Heart left ventricle (tissue), 13 donors: ENCODE data around the gene RNH1.

Experiments
- POLR2A ChIP-seq, 2 donors: fragments of 450-650 bp; IDR thresholded peaks; one replicate each; pipeline ENCODE4 v1.6.1; 2017; ENCODE audit warnings: antibody characterized with exemption in 2 of 2, mild to moderate bottlenecking in 2 of 2, moderate library complexity in 2 of 2
- TF ChIP-seq, protein P1 (sequence below), 12 donors: fragments of 200-600 bp; sonication (generic) in 4 of 12; IDR thresholded peaks; one replicate each; pipeline versions ENCODE4 v1.5.0 to v1.8.0; 2018 to 2022; ENCODE audit warnings: antibody characterized with exemption in 12 of 12, mild to moderate bottlenecking in 5 of 12
- donor health status: ischemic (EF 13 %, LVEDD 7.1; RV severe dilation, severe dysfunction).
- donor health status: DM: no; HTN: yes; CAD: no.
- donor health status: DM: no; HTN: no; CAD: no.
- donor health status: ischemic (EF 25% LVEDD 6.9; RV normal size, moderate dysfunction).
- donor health status: ischemic (EF 25% LVEDD 5.7; RV mildly dilated, moderate dysfunction).
- donor health status: ischemic (EF 35%, LVEDD 5.7; RV mildly dilated, moderate dysfunction).
- donor health status: nonischemic (EF 11% LVEDD 7.7; RV severe dilation, severe dysfunction).
- donor health status: DM: yes; HTN: yes; CAD: no.
- donor health status: PGD.
- donor health status: ischemic (EF 29% LVEDD 5.4; RV normal size, mild dysfunction).
- donor health status: nonischemic (EF 23%, LVEDD 6.1; RV moderate dilation, normal function).

DNA sequence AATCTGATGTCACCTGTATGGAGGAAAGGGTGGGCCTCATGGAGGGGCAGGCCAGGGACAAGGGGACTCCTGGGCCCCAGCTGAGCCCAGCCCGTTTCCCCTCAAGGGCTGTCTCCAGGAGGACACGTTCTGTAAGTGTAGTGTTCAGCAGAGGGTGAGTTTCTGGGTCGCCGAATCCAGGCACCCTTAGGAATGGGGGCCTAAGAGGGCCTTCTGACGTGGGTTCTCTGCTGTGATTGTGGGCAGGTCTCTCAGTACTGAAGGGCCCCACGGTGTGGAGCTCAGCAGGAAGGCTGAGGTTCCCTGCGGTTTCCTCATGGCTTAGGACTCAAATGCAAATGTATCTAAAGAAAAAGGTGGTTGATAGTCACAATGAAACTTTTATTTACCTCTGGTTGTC lies 50.5 kb downstream of the RNH1 start:
- TF ChIP-seq POLR2A (IDR thresholded peaks at IDR 0.05): no peak
- TF ChIP-seq, protein P1, sequence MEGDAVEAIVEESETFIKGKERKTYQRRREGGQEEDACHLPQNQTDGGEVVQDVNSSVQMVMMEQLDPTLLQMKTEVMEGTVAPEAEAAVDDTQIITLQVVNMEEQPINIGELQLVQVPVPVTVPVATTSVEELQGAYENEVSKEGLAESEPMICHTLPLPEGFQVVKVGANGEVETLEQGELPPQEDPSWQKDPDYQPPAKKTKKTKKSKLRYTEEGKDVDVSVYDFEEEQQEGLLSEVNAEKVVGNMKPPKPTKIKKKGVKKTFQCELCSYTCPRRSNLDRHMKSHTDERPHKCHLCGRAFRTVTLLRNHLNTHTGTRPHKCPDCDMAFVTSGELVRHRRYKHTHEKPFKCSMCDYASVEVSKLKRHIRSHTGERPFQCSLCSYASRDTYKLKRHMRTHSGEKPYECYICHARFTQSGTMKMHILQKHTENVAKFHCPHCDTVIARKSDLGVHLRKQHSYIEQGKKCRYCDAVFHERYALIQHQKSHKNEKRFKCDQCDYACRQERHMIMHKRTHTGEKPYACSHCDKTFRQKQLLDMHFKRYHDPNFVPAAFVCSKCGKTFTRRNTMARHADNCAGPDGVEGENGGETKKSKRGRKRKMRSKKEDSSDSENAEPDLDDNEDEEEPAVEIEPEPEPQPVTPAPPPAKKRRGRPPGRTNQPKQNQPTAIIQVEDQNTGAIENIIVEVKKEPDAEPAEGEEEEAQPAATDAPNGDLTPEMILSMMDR (IDR thresholded peaks at IDR 0.05): no peak
